OCI-LY7 (cell line): ENCODE data around the gene MACROD1. TPM values are rescaled to one million over a fixed set of nuclear protein-coding genes. Genes with fewer than 3 reads are reported as not detected.

Experiments
- BruUV-seq: library from RNA; stranded (reverse); fragments of 400-500 nt; replicated peaks from 2 replicates; lab custom pipeline; 2021; lab: Mats Ljungman, UMichigan
- CTCF ChIA-PET: fragments of 300-600 bp; sonication (Branson Sonifier 250); formaldehyde crosslinking; loops from one replicate; lab custom pipeline; 2022; ENCODE audit warnings: antibody characterized with exemption; ENCODE audit not compliant: unreplicated experiment; lab: Charles Lee
- POLR2A ChIA-PET: fragments of 300-600 bp; sonication (Branson Sonifier 250); formaldehyde crosslinking; loops from one replicate; lab custom pipeline; 2022; ENCODE audit warnings: antibody characterized with exemption; lab: Charles Lee
- DNase-seq: peaks from one replicate; pipeline ENCODE4 v3.0.0-alpha.2; 2015; ENCODE audit warnings: low spot score
- H2AFZ ChIP-seq: fragments of 200-600 bp; sonication (generic), shearing (Covaris generic); 2 replicates; pipeline ENCODE4 v1.6.1; 2014; ENCODE audit warnings: mild to moderate bottlenecking, antibody characterized with exemption, low read length, moderate library complexity
- H3K27ac ChIP-seq: fragments of 200-600 bp; sonication (generic); 2 replicates; pipeline ENCODE4 v1.5.1; 2014; ENCODE audit warnings: mixed run types, low read depth, mild to moderate bottlenecking, moderate library complexity, low read length, inconsistent platforms; ENCODE audit not compliant: poor library complexity, severe bottlenecking
- H3K36me3 ChIP-seq: fragments of 200-600 bp; sonication (generic); 2 replicates; pipeline ENCODE4 v1.6.1; 2014; ENCODE audit warnings: mild to moderate bottlenecking, antibody characterized with exemption, low read length, moderate library complexity, mixed read lengths; ENCODE audit not compliant: insufficient read depth
- H3K4me1 ChIP-seq: fragments of 200-600 bp; sonication (generic); 2 replicates; pipeline ENCODE4 v1.5.1; 2014; ENCODE audit warnings: mild to moderate bottlenecking, low read length; ENCODE audit not compliant: insufficient read depth, poor library complexity, severe bottlenecking
- H3K4me2 ChIP-seq: fragments of 200-600 bp; sonication (generic); 2 replicates; pipeline ENCODE4 v1.6.1; 2014; ENCODE audit warnings: mild to moderate bottlenecking, low read length
- H3K4me3 ChIP-seq: fragments of 200-600 bp; sonication (generic); 2 replicates; pipeline ENCODE4 v1.5.1; 2014; ENCODE audit warnings: mild to moderate bottlenecking, low read depth, low read length; ENCODE audit not compliant: poor library complexity, severe bottlenecking
- H3K79me2 ChIP-seq: fragments of 200-600 bp; sonication (generic); 2 replicates; pipeline ENCODE4 v1.6.1; 2016; ENCODE audit warnings: low read depth, mild to moderate bottlenecking, low read length, moderate library complexity, mixed read lengths; ENCODE audit not compliant: insufficient read depth
- H3K9me2 ChIP-seq: fragments of 200-600 bp; sonication (generic); 2 replicates; pipeline ENCODE4 v1.6.1; 2016; ENCODE audit warnings: mild to moderate bottlenecking, low read length, mixed read lengths; ENCODE audit not compliant: insufficient read depth
- H3K9me3 ChIP-seq: fragments of 200-600 bp; sonication (generic); 2 replicates; pipeline ENCODE4 v1.6.1; 2014; ENCODE audit warnings: mild to moderate bottlenecking, mixed run types, low read length, mixed read lengths
- H4K20me1 ChIP-seq: fragments of 200-600 bp; sonication (generic); 2 replicates; pipeline ENCODE4 v1.6.1; 2014; ENCODE audit warnings: mild to moderate bottlenecking, antibody characterized with exemption, low read length, moderate library complexity, mixed read lengths; ENCODE audit not compliant: insufficient read depth
- CTCF ChIP-seq: fragments of 200-600 bp; sonication (generic); conservative IDR thresholded peaks from 2 replicates; pipeline ENCODE4 v1.5.1; 2014; ENCODE audit warnings: mild to moderate bottlenecking, antibody characterized with exemption, low read length, moderate library complexity, mixed read lengths
- EZH2phosphoT487 ChIP-seq: fragments of 200-600 bp; sonication (generic); IDR thresholded peaks from 2 replicates; pipeline ENCODE4 v1.6.1; 2018; ENCODE audit warnings: low read depth, borderline replicate concordance, mild to moderate bottlenecking, mixed run types, antibody characterized with exemption, low read length, moderate library complexity, mixed read lengths
- intact Hi-C: fragments of 100-400 bp; cut with micrococcal nuclease; formaldehyde crosslinking; loops from one replicate; pipeline ENCODE4 v1.10.0; 2022; ENCODE audit not compliant: unreplicated experiment
- total RNA-seq, 2 experiments: library from RNA; depleted of rRNA in 1 of 2; stranded (reverse); fragments of >200 nt in 1 of 2; shearing (Covaris generic) in 1 of 2; gene quantifications; 2 replicates each; pipeline ENCODE4 v1.2.3, GENCODE V29; 2014 to 2022

MACROD1 gene
- total RNA-seq, 2 experiments from 2014 or later, result 14.7 to 25.4 TPM

GRCh38 chr11:64068705-64069400, 97.1 kb downstream of the MACROD1 start:
- ChIA-PET CTCF (no interaction called here), POLR2A (interaction anchor here (0.6 kb wide), 1 partner anchor 21 kb away, joined by 3 read pairs; no protein-coding TSS in a partner anchor)
- no peak overlapping the region for H2AFZ ChIP-seq
- TF ChIP-seq CTCF (no peak), EZH2phosphoT487 (no peak)
- no peak overlapping the region for H3K27ac ChIP-seq
- H3K36me3 ChIP-seq, result no peaks in the 10 kb centered on the region
- no TSS peak for BruUV-seq
- H3K9me3 ChIP-seq, result no peaks in the 10 kb centered on the region
- H3K4me1 ChIP-seq, result no peaks in the 10 kb centered on the region
- no peaks in the 10 kb centered on the region for H4K20me1 ChIP-seq
- no peak for DNase-seq
- H3K79me2 ChIP-seq, result no peaks in the 10 kb centered on the region
- no peaks in the 10 kb centered on the region for H3K9me2 ChIP-seq
- H3K4me3 ChIP-seq, result no peak overlapping the region
- no peak overlapping the region for H3K4me2 ChIP-seq
- intact Hi-C loops, result no loop called here

- Histone ChIP-seq H3K4me3 (no peak overlapping the region), H4K20me1 (no peaks in the 10 kb centered on the region), H3K36me3 (no peaks in the 10 kb centered on the region), H3K4me2 (no peak overlapping the region), H3K27ac (no peak overlapping the region), H2AFZ (no peak overlapping the region), H3K9me2 (no peaks in the 10 kb centered on the region), H3K79me2 (no peaks in the 10 kb centered on the region), H3K4me1 (no peaks in the 10 kb centered on the region), H3K9me3 (no peaks in the 10 kb centered on the region)
- TF ChIP-seq EZH2phosphoT487 (no peak), CTCF (no peak)
- no TSS peak for BruUV-seq
- POLR2A ChIA-PET, result interaction anchor here (0.6 kb wide), 1 partner anchor 854 kb away, joined by 3 read pairs; no protein-coding TSS in a partner anchor
- no peak for DNase-seq
- CTCF ChIA-PET, result no interaction called here
- intact Hi-C loops, result no loop called here
These were observed 98.5 kb downstream of the MACROD1 start for GRCh38 chr11:64067230-64067993.
